PC-9 (cell line): ENCODE data around the gene UQCC5. TPM values are rescaled to one million over a fixed set of nuclear protein-coding genes. Genes with fewer than 3 reads are reported as not detected.

Source experiments
- BruUV-seq: library from RNA; stranded (reverse); fragments of 400-500 nt; replicated peaks from 2 replicates; lab custom pipeline; 2021; lab: Mats Ljungman, UMichigan
- CTCF ChIA-PET: fragments of 300-600 bp; sonication (Branson Sonifier 250); formaldehyde crosslinking; loops from one replicate; lab custom pipeline; 2022; ENCODE audit warnings: antibody characterized with exemption; lab: Charles Lee
- POLR2A ChIA-PET: fragments of 300-600 bp; sonication (Branson Sonifier 250); formaldehyde crosslinking; loops from one replicate; lab custom pipeline; 2022; ENCODE audit warnings: antibody characterized with exemption; ENCODE audit not compliant: unreplicated experiment; lab: Charles Lee
- DNase-seq, 2 experiments: peaks; one replicate each; pipeline versions ENCODE4 v3.0.0 to v3.0.0-alpha.2; 2015 to 2022; ENCODE audit warnings: mixed read lengths in 1 of 2
- H2AFZ ChIP-seq: fragments of 200-600 bp; sonication (generic); 2 replicates; pipeline ENCODE4 v1.8.1; 2017; ENCODE audit warnings: antibody characterized with exemption
- H3F3A ChIP-seq: fragments of 200-600 bp; sonication (generic); 2 replicates; pipeline ENCODE4 v1.8.1; 2017; ENCODE audit warnings: antibody characterized with exemption, mild to moderate bottlenecking, low read depth; ENCODE audit not compliant: insufficient read depth
- H3K27ac ChIP-seq: fragments of 200-600 bp; sonication (generic); 2 replicates; pipeline ENCODE4 v1.6.1; 2016; ENCODE audit warnings: mixed run types
- H3K27me3 ChIP-seq: fragments of 200-600 bp; sonication (generic); 2 replicates; pipeline ENCODE4 v1.6.1; 2016; ENCODE audit warnings: low read depth, mixed run types; ENCODE audit not compliant: insufficient read depth
- H3K36me3 ChIP-seq: fragments of 200-600 bp; sonication (generic); 2 replicates; pipeline ENCODE4 v1.6.1; 2016; ENCODE audit warnings: low read depth, mixed run types
- H3K4me1 ChIP-seq: fragments of 200-600 bp; sonication (generic); replicated peaks from 2 replicates; pipeline ENCODE4 v1.6.1; 2016; ENCODE audit warnings: mixed run types; ENCODE audit not compliant: insufficient read depth
- H3K4me2 ChIP-seq: fragments of 200-600 bp; sonication (generic); 2 replicates; pipeline ENCODE4 v1.6.1; 2017; ENCODE audit warnings: mixed run types
- H3K4me3 ChIP-seq: fragments of 200-600 bp; sonication (generic); 2 replicates; pipeline ENCODE4 v1.6.1; 2016; ENCODE audit warnings: mixed run types
- H3K79me2 ChIP-seq: fragments of 200-600 bp; sonication (generic); 2 replicates; pipeline ENCODE4 v1.6.1; 2017; ENCODE audit warnings: low read depth, mixed run types
- H3K9me2 ChIP-seq: fragments of 200-600 bp; sonication (generic); 2 replicates; pipeline ENCODE4 v1.8.1; 2017; ENCODE audit warnings: mild to moderate bottlenecking; ENCODE audit not compliant: insufficient read depth
- H3K9me3 ChIP-seq: fragments of 200-600 bp; sonication (generic); 2 replicates; pipeline ENCODE4 v1.8.1; 2016; ENCODE audit warnings: low read depth; ENCODE audit not compliant: insufficient read depth
- H4K20me1 ChIP-seq: fragments of 200-600 bp; sonication (generic); 2 replicates; pipeline ENCODE4 v1.8.1; 2017; ENCODE audit not compliant: insufficient read depth
- EZH2 ChIP-seq: fragments of 200-600 bp; sonication (generic); IDR thresholded peaks from 2 replicates; pipeline ENCODE4 v1.8.0; 2017; ENCODE audit warnings: antibody characterized with exemption, low read depth
- intact Hi-C: fragments of 100-400 bp; cut with micrococcal nuclease; formaldehyde crosslinking; loops from one replicate; pipeline ENCODE4 v1.10.0; 2022; ENCODE audit not compliant: unreplicated experiment
- total RNA-seq: library from RNA; stranded (reverse); gene quantifications from 2 replicates; pipeline ENCODE4 v1.2.3, GENCODE V29; 2021
- TF ChIP-seq, protein P1 (sequence below): fragments of 200-600 bp; sonication (generic); conservative IDR thresholded peaks from 2 replicates; pipeline ENCODE4 v1.6.1; 2017; ENCODE audit warnings: mixed run types, antibody characterized with exemption, mild to moderate bottlenecking, moderate library complexity

The UQCC5 gene
- total RNA-seq, 1 experiment from 2014 or later, result 13.3 TPM

DNA sequence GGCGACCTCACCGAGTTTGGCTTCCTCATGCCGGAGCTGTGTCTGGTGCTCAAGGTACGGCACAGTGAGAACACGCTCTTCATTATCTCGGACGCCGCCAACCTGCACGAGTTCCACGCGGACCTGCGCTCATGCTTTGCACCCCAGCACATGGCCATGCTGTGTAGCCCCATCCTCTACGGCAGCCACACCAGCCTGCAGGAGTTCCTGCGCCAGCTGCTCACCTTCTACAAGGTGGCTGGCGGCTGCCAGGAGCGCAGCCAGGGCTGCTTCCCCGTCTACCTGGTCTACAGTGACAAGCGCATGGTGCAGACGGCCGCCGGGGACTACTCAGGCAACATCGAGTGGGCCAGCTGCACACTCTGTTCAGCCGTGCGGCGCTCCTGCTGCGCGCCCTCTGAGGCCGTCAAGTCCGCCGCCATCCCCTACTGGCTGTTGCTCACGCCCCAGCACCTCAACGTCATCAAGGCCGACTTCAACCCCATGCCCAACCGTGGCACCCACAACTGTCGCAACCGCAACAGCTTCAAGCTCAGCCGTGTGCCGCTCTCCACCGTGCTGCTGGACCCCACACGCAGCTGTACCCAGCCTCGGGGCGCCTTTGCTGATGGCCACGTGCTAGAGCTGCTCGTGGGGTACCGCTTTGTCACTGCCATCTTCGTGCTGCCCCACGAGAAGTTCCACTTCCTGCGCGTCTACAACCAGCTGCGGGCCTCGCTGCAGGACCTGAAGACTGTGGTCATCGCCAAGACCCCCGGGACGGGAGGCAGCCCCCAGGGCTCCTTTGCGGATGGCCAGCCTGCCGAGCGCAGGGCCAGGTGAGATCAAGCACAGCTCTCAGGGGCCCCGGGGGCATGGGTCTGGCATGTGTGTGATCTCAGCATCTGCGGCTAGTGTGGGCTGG, 48.4 kb upstream of the UQCC5 start:
- TF ChIP-seq, protein P1, sequence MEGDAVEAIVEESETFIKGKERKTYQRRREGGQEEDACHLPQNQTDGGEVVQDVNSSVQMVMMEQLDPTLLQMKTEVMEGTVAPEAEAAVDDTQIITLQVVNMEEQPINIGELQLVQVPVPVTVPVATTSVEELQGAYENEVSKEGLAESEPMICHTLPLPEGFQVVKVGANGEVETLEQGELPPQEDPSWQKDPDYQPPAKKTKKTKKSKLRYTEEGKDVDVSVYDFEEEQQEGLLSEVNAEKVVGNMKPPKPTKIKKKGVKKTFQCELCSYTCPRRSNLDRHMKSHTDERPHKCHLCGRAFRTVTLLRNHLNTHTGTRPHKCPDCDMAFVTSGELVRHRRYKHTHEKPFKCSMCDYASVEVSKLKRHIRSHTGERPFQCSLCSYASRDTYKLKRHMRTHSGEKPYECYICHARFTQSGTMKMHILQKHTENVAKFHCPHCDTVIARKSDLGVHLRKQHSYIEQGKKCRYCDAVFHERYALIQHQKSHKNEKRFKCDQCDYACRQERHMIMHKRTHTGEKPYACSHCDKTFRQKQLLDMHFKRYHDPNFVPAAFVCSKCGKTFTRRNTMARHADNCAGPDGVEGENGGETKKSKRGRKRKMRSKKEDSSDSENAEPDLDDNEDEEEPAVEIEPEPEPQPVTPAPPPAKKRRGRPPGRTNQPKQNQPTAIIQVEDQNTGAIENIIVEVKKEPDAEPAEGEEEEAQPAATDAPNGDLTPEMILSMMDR, result no peak
- TF ChIP-seq EZH2, result no peak
- intact Hi-C loops, result no loop called here
- Histone ChIP-seq H3K9me3 (no peaks in the 10 kb centered on the region), H3K4me2 (no peak overlapping the region), H3K79me2 (no peaks in the 10 kb centered on the region), H3K36me3 (no peaks in the 10 kb centered on the region), H3K4me1 (no peaks in the 10 kb centered on the region), H3K27ac (no peak overlapping the region), H4K20me1 (no peaks in the 10 kb centered on the region), H3K9me2 (no peaks in the 10 kb centered on the region), H3K27me3 (no peaks in the 10 kb centered on the region), H3K4me3 (no peak overlapping the region), H2AFZ (no peak overlapping the region), H3F3A (no peaks in the 10 kb centered on the region)
- no TSS peak for BruUV-seq
- ChIA-PET CTCF (no interaction called here), POLR2A (no interaction called here)
- DNase-seq, result no peak

- H3K36me3 ChIP-seq, result no peaks in the 10 kb centered on the region
- H3K9me3 ChIP-seq, result no peaks in the 10 kb centered on the region
- H3K4me2 ChIP-seq, result no peak overlapping the region
- TF ChIP-seq, protein P1, result no peak
- TF ChIP-seq EZH2, result no peak
- H3K4me1 ChIP-seq, result no peaks in the 10 kb centered on the region
- no peaks in the 10 kb centered on the region for H3K27me3 ChIP-seq
- no peak overlapping the region for H3K4me3 ChIP-seq
- H4K20me1 ChIP-seq, result no peaks in the 10 kb centered on the region
- no peaks in the 10 kb centered on the region for H3K9me2 ChIP-seq
- BruUV-seq, result no TSS peak
- no peak overlapping the region for H3K27ac ChIP-seq
- intact Hi-C loops, result no loop called here
- H3F3A ChIP-seq, result no peaks in the 10 kb centered on the region
- CTCF ChIA-PET, result no interaction called here
- POLR2A ChIA-PET, result no interaction called here
- no peak overlapping the region for H2AFZ ChIP-seq
- H3K79me2 ChIP-seq, result no peaks in the 10 kb centered on the region
- no peak for DNase-seq
Measured at GRCh38 chr3:52488746-52489145, 47.7 kb upstream of the UQCC5 start.

DNA sequence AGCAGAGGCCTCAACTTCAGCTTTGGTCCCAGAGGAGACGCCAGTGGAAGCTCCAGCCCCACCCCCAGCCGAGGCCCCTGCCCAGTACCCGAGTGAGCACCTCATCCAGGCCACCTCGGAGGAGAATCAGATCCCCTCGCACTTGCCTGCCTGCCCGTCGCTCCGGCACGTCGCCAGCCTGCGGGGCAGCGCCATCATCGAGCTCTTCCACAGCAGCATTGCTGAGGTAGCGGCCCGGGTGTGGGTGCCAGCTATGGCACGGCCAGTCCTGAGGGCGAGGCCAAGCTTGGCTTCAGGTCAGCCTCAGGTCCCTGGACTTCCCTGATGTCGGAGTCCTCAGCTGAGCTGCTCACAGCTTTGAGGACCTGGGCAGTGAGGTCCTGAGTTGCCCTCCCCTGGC, 47.0 kb upstream of the UQCC5 start:
- intact Hi-C loops, result no loop called here
- H3F3A ChIP-seq, result no peaks in the 10 kb centered on the region
- CTCF ChIA-PET, result no interaction called here
- no peaks in the 10 kb centered on the region for H3K9me3 ChIP-seq
- H4K20me1 ChIP-seq, result no peaks in the 10 kb centered on the region
- no TSS peak for BruUV-seq
- no peak for DNase-seq
- H3K27me3 ChIP-seq, result no peaks in the 10 kb centered on the region
- no peak overlapping the region for H3K4me3 ChIP-seq
- H3K4me1 ChIP-seq, result no peaks in the 10 kb centered on the region
- no peaks in the 10 kb centered on the region for H3K79me2 ChIP-seq
- TF ChIP-seq, protein P1, result no peak
- no peak for TF ChIP-seq EZH2
- no peaks in the 10 kb centered on the region for H3K36me3 ChIP-seq
- H2AFZ ChIP-seq, result no peak overlapping the region
- H3K27ac ChIP-seq, result no peak overlapping the region
- no peaks in the 10 kb centered on the region for H3K9me2 ChIP-seq
- H3K4me2 ChIP-seq, result no peak overlapping the region
- POLR2A ChIA-PET, result interaction anchor here (0.5 to 0.7 kb wide), 2 partner anchors 47 to 449 kb away, joined by 3 read pairs; no protein-coding TSS in a partner anchor
